IMR-90 (cell line): ENCODE measurements around the gene EFNA5. TPM values are rescaled to one million over a fixed set of nuclear protein-coding genes. Genes with fewer than 3 reads are reported as not detected.

Experiments
- ATAC-seq: fragments of 200-7000 bp; cut with Tn5 transposase; 2 replicates; pipeline ENCODE4 v1.9.1; 2020; ENCODE audit warnings: low read depth, mild to moderate bottlenecking, moderate library complexity
- BruUV-seq: library from RNA; stranded (reverse); fragments of 400-500 nt; replicated peaks from 2 replicates; lab custom pipeline; 2021; lab: Mats Ljungman, UMichigan
- CTCF ChIA-PET: fragments of 300-600 bp; formaldehyde crosslinking; extraction: SDS; loops from one replicate; lab custom pipeline; 2021; ENCODE audit warnings: antibody characterized with exemption; lab: Yijun Ruan, JAX
- POLR2A ChIA-PET: fragments of 300-600 bp; sonication (Branson Sonifier 250); formaldehyde crosslinking; loops from one replicate; lab custom pipeline; 2022; ENCODE audit warnings: antibody characterized with exemption; ENCODE audit not compliant: unreplicated experiment; lab: Charles Lee
- DNase-seq: peaks from one replicate; pipeline ENCODE4 v3.0.0; 2013
- H2AFZ ChIP-seq: replicated peaks from 2 replicates; pipeline ENCODE3; 2013; ENCODE audit warnings: low read length, mild to moderate bottlenecking; ENCODE audit not compliant: poor library complexity
- H2AK5ac ChIP-seq: 2 replicates; pipeline ENCODE4 v1.6.1; 2013; ENCODE audit warnings: low read depth, low read length, inconsistent platforms
- H2AK9ac ChIP-seq: replicated peaks from 2 replicates; pipeline ENCODE3; 2013; ENCODE audit warnings: mild to moderate bottlenecking, low read depth, low read length, moderate library complexity; ENCODE audit not compliant: poor library complexity
- H2BK120ac ChIP-seq: 2 replicates; pipeline ENCODE4 v1.6.1; 2013; ENCODE audit warnings: low read depth, low read length, inconsistent platforms
- H2BK15ac ChIP-seq: 3 replicates; pipeline ENCODE4 v1.6.1; 2013; ENCODE audit warnings: low read depth, low read length, inconsistent platforms
- H2BK20ac ChIP-seq: 2 replicates; pipeline ENCODE4 v1.6.1; 2013; ENCODE audit warnings: low read depth, mild to moderate bottlenecking, inconsistent platforms, low read length, moderate library complexity
- H2BK5ac ChIP-seq: 2 replicates; pipeline ENCODE4 v1.6.1; 2013; ENCODE audit warnings: mild to moderate bottlenecking, low read depth, low read length, inconsistent platforms; ENCODE audit not compliant: poor library complexity, severe bottlenecking
- H3K14ac ChIP-seq: replicated peaks from 2 replicates; pipeline ENCODE4 v1.6.1; 2013; ENCODE audit warnings: low read depth, low read length, inconsistent platforms
- H3K18ac ChIP-seq: 2 replicates; pipeline ENCODE4 v1.6.1; 2013; ENCODE audit warnings: low read depth, low read length, control low read depth
- H3K23ac ChIP-seq: 2 replicates; pipeline ENCODE4 v1.6.1; 2013; ENCODE audit warnings: low read depth, low read length, inconsistent platforms
- H3K27ac ChIP-seq: 2 replicates; pipeline ENCODE4 v1.5.1; 2013; ENCODE audit warnings: mild to moderate bottlenecking, control low read depth, low read length; ENCODE audit not compliant: insufficient read depth
- H3K27me3 ChIP-seq: 2 replicates; pipeline ENCODE4 v1.6.1; 2013; ENCODE audit warnings: low read length; ENCODE audit not compliant: control insufficient read depth, insufficient read depth
- H3K36me3 ChIP-seq: 2 replicates; pipeline ENCODE4 v1.6.1; 2013; ENCODE audit warnings: low read length, mixed read lengths; ENCODE audit not compliant: control insufficient read depth, insufficient read depth
- H3K4ac ChIP-seq: 2 replicates; pipeline ENCODE4 v1.6.1; 2013; ENCODE audit warnings: low read depth, low read length, inconsistent platforms
- H3K4me1 ChIP-seq: 2 replicates; pipeline ENCODE4 v1.6.1; 2013; ENCODE audit warnings: low read length, mixed read lengths; ENCODE audit not compliant: control insufficient read depth, insufficient read depth
- H3K4me2 ChIP-seq: 2 replicates; pipeline ENCODE4 v1.6.1; 2013; ENCODE audit warnings: low read depth, mild to moderate bottlenecking, control low read depth, low read length, moderate library complexity
- H3K4me3 ChIP-seq: 2 replicates; pipeline ENCODE4 v1.5.1; 2013; ENCODE audit warnings: low read depth, mild to moderate bottlenecking, control low read depth, low read length, moderate library complexity; ENCODE audit not compliant: insufficient read depth
- H3K56ac ChIP-seq: 2 replicates; pipeline ENCODE4 v1.6.1; 2013; ENCODE audit warnings: low read length, inconsistent platforms; ENCODE audit not compliant: insufficient read depth; ENCODE audit errors: extremely low read depth
- H3K79me1 ChIP-seq, 2 experiments: 2 replicates each; pipeline ENCODE4 v1.6.1; 2013; ENCODE audit warnings: low read length in 2 of 2, inconsistent platforms in 1 of 2, low read depth in 1 of 2
- H3K9ac ChIP-seq: 2 replicates; pipeline ENCODE4 v1.6.1; 2013; ENCODE audit warnings: low read depth, low read length, control low read depth
- H3K9me1 ChIP-seq: 2 replicates; pipeline ENCODE4 v1.6.1; 2013; ENCODE audit warnings: low read length, inconsistent platforms; ENCODE audit not compliant: insufficient read depth
- H3K9me3 ChIP-seq: 2 replicates; pipeline ENCODE4 v1.6.1; 2013; ENCODE audit warnings: low read length; ENCODE audit not compliant: control insufficient read depth, insufficient read depth
- H4K20me1 ChIP-seq: 2 replicates; pipeline ENCODE4 v1.6.1; 2013; ENCODE audit warnings: low read length, inconsistent platforms; ENCODE audit not compliant: insufficient read depth
- H4K5ac ChIP-seq: 2 replicates; pipeline ENCODE4 v1.6.1; 2013; ENCODE audit warnings: mild to moderate bottlenecking, low read depth, low read length, control low read depth
- H4K8ac ChIP-seq, 2 experiments: 2 replicates each; pipeline ENCODE4 v1.6.1; 2013; ENCODE audit warnings: low read depth in 2 of 2, low read length in 2 of 2, control low read depth in 1 of 2, inconsistent platforms in 1 of 2
- H4K91ac ChIP-seq: 2 replicates; pipeline ENCODE4 v1.6.1; 2013; ENCODE audit warnings: low read depth, low read length, inconsistent platforms; ENCODE audit not compliant: insufficient read depth
- BHLHE40 ChIP-seq: fragments of 150-350 bp; IDR thresholded peaks from 2 replicates; pipeline ENCODE4 v1.6.1; 2016; ENCODE audit warnings: mild to moderate bottlenecking, low read depth, low read length
- CHD1 ChIP-seq: IDR thresholded peaks from 2 replicates; pipeline ENCODE4 v1.6.1; 2012; ENCODE audit warnings: low read depth, low read length, improper control_type of control experiment
- FOS ChIP-seq: fragments of 150-350 bp; IDR thresholded peaks from 2 replicates; pipeline ENCODE4 v1.6.1; 2016; ENCODE audit warnings: low read depth, low read length
- NFE2L2 ChIP-seq: fragments of 150-350 bp; IDR thresholded peaks from 2 replicates; pipeline ENCODE4 v1.6.1; 2016; ENCODE audit warnings: low read depth, mild to moderate bottlenecking, low read length
- RAD21 ChIP-seq: IDR thresholded peaks from 2 replicates; pipeline ENCODE4 v1.6.1; 2012; ENCODE audit warnings: low read length, improper control_type of control experiment
- SMC3 ChIP-seq: fragments of 150-350 bp; IDR thresholded peaks from 2 replicates; pipeline ENCODE4 v1.6.1; 2016; ENCODE audit warnings: low read depth, mild to moderate bottlenecking, antibody characterized with exemption, low read length, moderate library complexity
- WGBS, 2 experiments: methylation state at CpG; one replicate each; pipeline versions ENCODE4 v1.1.5 to v1.1.7; 2013; ENCODE audit warnings: missing lambda C conversion rate in 2 of 2; ENCODE audit not compliant: insufficient read length in 1 of 2; ENCODE audit errors: extremely low coverage in 2 of 2; 5-methylcytosine and 5-hydroxymethylcytosine counted together
- dilution Hi-C: fragments of 300-500 bp; cut with HindIII; formaldehyde crosslinking; loops from one replicate; pipeline ENCODE4 v1.14.3; 2018; ENCODE audit warnings: low sequenced_read_pairs; ENCODE audit not compliant: unreplicated experiment
- in situ Hi-C: fragments of 300-500 bp; cut with MboI; formaldehyde crosslinking; loops from 3 replicates; pipeline ENCODE4 v1.14.3; 2019; ENCODE audit warnings: low sequenced_read_pairs, inconsistent platforms, mixed read lengths
- intact Hi-C: fragments of 100-400 bp; cut with micrococcal nuclease; formaldehyde crosslinking; loops from 2 replicates; pipeline ENCODE4 v1.10.0; 2022
- polyA plus RNA-seq, 3 experiments: library from polyadenylated mRNA; depleted of rRNA; stranded (reverse); fragments of >200 nt; gene quantifications; 2 replicates each; pipeline ENCODE4 v1.2.3, GENCODE V29; 2012; ENCODE audit warnings: low replicate concordance in 1 of 3
- total RNA-seq: library from RNA; depleted of rRNA; stranded (reverse); fragments of >200 nt; gene quantifications from 2 replicates; pipeline ENCODE4 v1.2.3, GENCODE V29; 2012

EFNA5 gene
- total and polyA plus RNA-seq, 2 of the 4 experiments (the other 2 are of a cell fraction) = 1.5 to 1.6 TPM

- H4K20me1 ChIP-seq = no peaks in the 10 kb centered on the region
- H2AFZ ChIP-seq = no peak overlapping the region
- H3K9me3 ChIP-seq = no peaks in the 10 kb centered on the region
- H3K4me3 ChIP-seq = no peak overlapping the region
- no peaks in the 10 kb centered on the region for H3K27me3 ChIP-seq
- DNase-seq = peak; percentile 17
- H2BK15ac ChIP-seq = no peak overlapping the region
- dilution Hi-C loops (no loop called here), in situ Hi-C loops (no loop called here), intact Hi-C loops (no loop called here)
- H4K8ac ChIP-seq = no peak overlapping the region
- no peak overlapping the region for H2BK5ac ChIP-seq
- no peak overlapping the region for H2BK120ac ChIP-seq
- H3K23ac ChIP-seq = no peak overlapping the region
- WGBS, 2 experiments = no CpG with 5 or more reads among the region's 3 CpGs
- no peak overlapping the region for H2AK9ac ChIP-seq
- TF ChIP-seq CHD1 (no peak), NFE2L2 (no peak), FOS (no peak), SMC3 (no peak), RAD21 (no peak), BHLHE40 (no peak)
- ATAC-seq = no peak
- no peak overlapping the region for H3K9ac ChIP-seq
- H3K4me2 ChIP-seq = no peak overlapping the region
- H4K5ac ChIP-seq = no peak overlapping the region
- ChIA-PET POLR2A (no interaction called here), CTCF (interaction anchor here (0.7 to 1.1 kb wide), 2 partner anchors 13 to 252 kb away, joined by 4 to 5 read pairs; no protein-coding TSS in a partner anchor)
- H3K56ac ChIP-seq = no peak overlapping the region
- H3K14ac ChIP-seq = no peak overlapping the region
- no TSS peak for BruUV-seq
- H3K4ac ChIP-seq = no peak overlapping the region
- no peaks in the 10 kb centered on the region for H3K9me1 ChIP-seq
- H2BK20ac ChIP-seq = no peak overlapping the region
- peaks cover 3% of the 10 kb centered on the region for H3K4me1 ChIP-seq
- no peak overlapping the region for H3K18ac ChIP-seq
- H3K27ac ChIP-seq = no peak overlapping the region
- no peaks in the 10 kb centered on the region for H3K79me1 ChIP-seq
- no peak overlapping the region for H2AK5ac ChIP-seq
- H3K36me3 ChIP-seq = no peaks in the 10 kb centered on the region
- no peak overlapping the region for H4K91ac ChIP-seq
Observed at GRCh38 chr5:107516452-107517184, 154.1 kb downstream of the EFNA5 start.
